PFSK-1 (cell line): ENCODE results near the gene NTM.

Experiments
- FOXP2 ChIP-seq: optimal IDR thresholded peaks from 2 replicates; pipeline ENCODE3; 2011; ENCODE audit warnings: borderline replicate concordance, control low read depth, inconsistent platforms; ENCODE audit not compliant: insufficient read depth; ENCODE audit errors: extremely low read length, extremely low read depth
- POLR2AphosphoS5 ChIP-seq: IDR thresholded peaks from 2 replicates; pipeline ENCODE4 v1.6.1; 2012; ENCODE audit warnings: low read depth, mild to moderate bottlenecking, control low read depth, low read length, moderate library complexity
- SIN3A ChIP-seq: IDR thresholded peaks from 2 replicates; pipeline ENCODE4 v1.6.1; 2012; ENCODE audit warnings: mild to moderate bottlenecking, low read length, moderate library complexity, borderline replicate concordance; ENCODE audit not compliant: insufficient read depth
- TAF1 ChIP-seq: IDR thresholded peaks from 2 replicates; pipeline ENCODE4 v1.6.1; 2012; ENCODE audit warnings: low read length, control low read depth, borderline replicate concordance; ENCODE audit not compliant: insufficient read depth
- TF ChIP-seq, protein P1 (sequence below), 2 experiments: IDR thresholded peaks; 2 replicates each; pipeline versions ENCODE4 v1.6.1 to v1.8.0; 2011 to 2012; ENCODE audit warnings: low read depth in 2 of 2, low read length in 2 of 2, control low read depth in 1 of 2, inconsistent platforms in 1 of 2, mild to moderate bottlenecking in 1 of 2, moderate library complexity in 1 of 2; ENCODE audit not compliant: insufficient read depth in 1 of 2

DNA sequence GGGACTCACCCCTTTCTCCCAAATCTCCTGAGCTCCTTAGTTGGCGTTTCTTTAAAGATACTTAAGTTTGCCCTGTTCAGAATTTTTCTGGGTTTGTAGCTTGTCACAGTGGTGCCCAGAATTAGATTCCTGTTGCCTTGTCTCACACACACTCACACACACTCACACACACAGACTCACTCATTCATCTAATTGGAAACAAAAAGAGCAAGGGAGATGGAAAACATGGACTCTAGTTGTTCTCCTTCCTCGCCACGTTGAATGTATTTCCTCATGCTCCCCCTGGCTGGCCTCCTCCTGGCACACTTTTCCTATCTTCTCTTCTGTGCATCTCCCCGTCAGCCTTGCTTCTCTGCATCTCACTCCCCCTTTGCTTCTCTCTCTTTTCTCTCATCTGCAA, 752.3 kb downstream of the NTM start:
- TF ChIP-seq, protein P1, sequence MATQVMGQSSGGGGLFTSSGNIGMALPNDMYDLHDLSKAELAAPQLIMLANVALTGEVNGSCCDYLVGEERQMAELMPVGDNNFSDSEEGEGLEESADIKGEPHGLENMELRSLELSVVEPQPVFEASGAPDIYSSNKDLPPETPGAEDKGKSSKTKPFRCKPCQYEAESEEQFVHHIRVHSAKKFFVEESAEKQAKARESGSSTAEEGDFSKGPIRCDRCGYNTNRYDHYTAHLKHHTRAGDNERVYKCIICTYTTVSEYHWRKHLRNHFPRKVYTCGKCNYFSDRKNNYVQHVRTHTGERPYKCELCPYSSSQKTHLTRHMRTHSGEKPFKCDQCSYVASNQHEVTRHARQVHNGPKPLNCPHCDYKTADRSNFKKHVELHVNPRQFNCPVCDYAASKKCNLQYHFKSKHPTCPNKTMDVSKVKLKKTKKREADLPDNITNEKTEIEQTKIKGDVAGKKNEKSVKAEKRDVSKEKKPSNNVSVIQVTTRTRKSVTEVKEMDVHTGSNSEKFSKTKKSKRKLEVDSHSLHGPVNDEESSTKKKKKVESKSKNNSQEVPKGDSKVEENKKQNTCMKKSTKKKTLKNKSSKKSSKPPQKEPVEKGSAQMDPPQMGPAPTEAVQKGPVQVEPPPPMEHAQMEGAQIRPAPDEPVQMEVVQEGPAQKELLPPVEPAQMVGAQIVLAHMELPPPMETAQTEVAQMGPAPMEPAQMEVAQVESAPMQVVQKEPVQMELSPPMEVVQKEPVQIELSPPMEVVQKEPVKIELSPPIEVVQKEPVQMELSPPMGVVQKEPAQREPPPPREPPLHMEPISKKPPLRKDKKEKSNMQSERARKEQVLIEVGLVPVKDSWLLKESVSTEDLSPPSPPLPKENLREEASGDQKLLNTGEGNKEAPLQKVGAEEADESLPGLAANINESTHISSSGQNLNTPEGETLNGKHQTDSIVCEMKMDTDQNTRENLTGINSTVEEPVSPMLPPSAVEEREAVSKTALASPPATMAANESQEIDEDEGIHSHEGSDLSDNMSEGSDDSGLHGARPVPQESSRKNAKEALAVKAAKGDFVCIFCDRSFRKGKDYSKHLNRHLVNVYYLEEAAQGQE (IDR thresholded peaks at IDR 0.05; ENCODE audit: insufficient read depth in 1 of 2, low read depth in 2 of 2, low read length in 2 of 2), result no peak
- TF ChIP-seq FOXP2 (no peak), POLR2AphosphoS5 (no peak), TAF1 (no peak), SIN3A (no peak)
